Esophagus squamous epithelium (tissue), 5 donors: ENCODE data around the gene CD22. TPM values are rescaled to one million over a fixed set of nuclear protein-coding genes. Genes with fewer than 3 reads are reported as not detected.

Source experiments
- DNase-seq: peaks from one replicate; lab custom pipeline; 2025; lab: John Stamatoyannopoulos, UW
- H3K27ac ChIP-seq, 4 donors: fragments of 200-600 bp; sonication (generic); one replicate each; pipeline ENCODE4 v1.5.1; 2016 to 2019; ENCODE audit warnings: mild to moderate bottlenecking in 1 of 4
- H3K27me3 ChIP-seq, 4 donors: fragments of 200-600 bp; sonication (generic); 1 replicate in 3 of 4; 2 replicates in 1 of 4; pipeline versions ENCODE4 v1.5.1 to v1.6.0; 2017 to 2021; ENCODE audit warnings: antibody characterized with exemption in 1 of 4
- H3K36me3 ChIP-seq, 3 donors: fragments of 200-600 bp; sonication (generic); one replicate each; pipeline ENCODE4 v1.5.1; 2016 to 2019
- H3K4me1 ChIP-seq, 3 donors: fragments of 200-600 bp; sonication (generic); one replicate each; pipeline ENCODE4 v1.5.1; 2017 to 2019
- H3K4me3 ChIP-seq, 4 donors: fragments of 200-600 bp; sonication (generic); 1 replicate in 3 of 4; 2 replicates in 1 of 4; pipeline ENCODE4 v1.5.1; 2016 to 2019; ENCODE audit warnings: mild to moderate bottlenecking in 2 of 4, moderate library complexity in 1 of 4
- H3K9me3 ChIP-seq, 3 donors: fragments of 200-600 bp; sonication (generic); one replicate each; pipeline ENCODE4 v1.5.1; 2016 to 2019
- POLR2A ChIP-seq, 4 donors: fragments of 450-650 bp; IDR thresholded peaks; one replicate each; pipeline ENCODE4 v1.6.1; 2017; ENCODE audit warnings: antibody characterized with exemption in 4 of 4, mild to moderate bottlenecking in 4 of 4, moderate library complexity in 3 of 4
- WGBS, 2 donors: methylation state at CpG; one replicate each; pipeline ENCODE4 v1.1.5; 2018; 5-methylcytosine and 5-hydroxymethylcytosine counted together
- intact Hi-C: fragments of 100-400 bp; cut with DNase I; formaldehyde crosslinking; loops from one replicate; pipeline ENCODE4 v1.15.0; 2022
- total RNA-seq, 4 donors: library from RNA; depleted of rRNA; stranded (reverse); fragments of >200 nt; gene quantifications; one replicate each; pipeline ENCODE4 v1.1.0, GENCODE V29; 2016
- TF ChIP-seq, protein P1 (sequence below), 6 experiments: fragments of 450-650 bp in 4 of 6; fragments of 200-600 bp in 2 of 6; sonication (generic) in 2 of 6; IDR thresholded peaks; one replicate each; pipeline ENCODE4 v1.5.1; 2016 to 2019; ENCODE audit warnings: antibody characterized with exemption in 6 of 6, mild to moderate bottlenecking in 4 of 6, moderate library complexity in 4 of 6
- donor health status: DM: yes; HTN: yes; CAD: no.

CD22 gene
- total RNA-seq, 4 donors from 2014 or later, result 0.11 to 6.1 (median 1.9) TPM

DNA sequence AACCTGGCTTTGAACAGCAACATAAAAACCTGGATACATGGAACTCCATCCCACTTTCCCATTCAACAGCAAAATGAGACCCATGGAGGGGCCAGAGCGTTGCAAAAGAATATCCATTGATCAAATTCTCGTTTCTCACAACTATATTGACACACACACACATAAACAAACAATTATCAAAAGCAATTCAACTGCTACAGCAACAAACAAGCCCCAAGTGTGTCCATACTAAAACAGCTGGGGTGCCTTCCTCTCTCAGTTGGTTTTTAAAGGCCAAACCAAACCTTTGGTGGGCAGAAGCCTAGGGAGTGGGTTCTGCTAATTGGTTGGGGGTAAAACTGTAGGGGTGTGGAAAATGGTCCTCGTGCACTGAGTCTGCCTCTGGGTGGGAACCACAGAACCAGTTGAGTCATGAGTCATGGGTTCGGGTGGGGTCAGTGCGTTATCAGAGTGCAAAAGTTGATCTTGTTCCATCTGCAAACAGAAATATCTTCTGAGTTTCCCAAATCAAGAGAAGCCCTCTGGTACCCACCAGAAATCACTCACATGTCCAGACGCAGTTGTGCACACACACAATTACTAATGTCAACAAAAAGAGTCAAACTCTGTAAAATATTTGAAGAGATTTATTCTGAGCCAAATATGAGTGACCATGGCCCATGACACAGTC lies 60.3 kb downstream of the CD22 start:
- intact Hi-C loops, result no loop called here
- Histone ChIP-seq H3K4me1 (no peaks in the 10 kb centered on the region), H3K4me3 (no peak overlapping the region), H3K9me3 (peaks cover 3 to 20% (median 10%) of the 10 kb centered on the region in 3 donors), H3K36me3 (no peaks in the 10 kb centered on the region), H3K27me3 (peaks cover 0 to 14% (median 0%) of the 10 kb centered on the region in 4 donors), H3K27ac (no peak overlapping the region)
- DNase-seq, result no peak
- TF ChIP-seq POLR2A (IDR thresholded peaks at IDR 0.05), result no peak
- TF ChIP-seq, protein P1, sequence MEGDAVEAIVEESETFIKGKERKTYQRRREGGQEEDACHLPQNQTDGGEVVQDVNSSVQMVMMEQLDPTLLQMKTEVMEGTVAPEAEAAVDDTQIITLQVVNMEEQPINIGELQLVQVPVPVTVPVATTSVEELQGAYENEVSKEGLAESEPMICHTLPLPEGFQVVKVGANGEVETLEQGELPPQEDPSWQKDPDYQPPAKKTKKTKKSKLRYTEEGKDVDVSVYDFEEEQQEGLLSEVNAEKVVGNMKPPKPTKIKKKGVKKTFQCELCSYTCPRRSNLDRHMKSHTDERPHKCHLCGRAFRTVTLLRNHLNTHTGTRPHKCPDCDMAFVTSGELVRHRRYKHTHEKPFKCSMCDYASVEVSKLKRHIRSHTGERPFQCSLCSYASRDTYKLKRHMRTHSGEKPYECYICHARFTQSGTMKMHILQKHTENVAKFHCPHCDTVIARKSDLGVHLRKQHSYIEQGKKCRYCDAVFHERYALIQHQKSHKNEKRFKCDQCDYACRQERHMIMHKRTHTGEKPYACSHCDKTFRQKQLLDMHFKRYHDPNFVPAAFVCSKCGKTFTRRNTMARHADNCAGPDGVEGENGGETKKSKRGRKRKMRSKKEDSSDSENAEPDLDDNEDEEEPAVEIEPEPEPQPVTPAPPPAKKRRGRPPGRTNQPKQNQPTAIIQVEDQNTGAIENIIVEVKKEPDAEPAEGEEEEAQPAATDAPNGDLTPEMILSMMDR (IDR thresholded peaks at IDR 0.05), result no peak
- 31 to 43% methylated on average over 6 of the region's 6 CpGs for WGBS, 2 donors

DNA sequence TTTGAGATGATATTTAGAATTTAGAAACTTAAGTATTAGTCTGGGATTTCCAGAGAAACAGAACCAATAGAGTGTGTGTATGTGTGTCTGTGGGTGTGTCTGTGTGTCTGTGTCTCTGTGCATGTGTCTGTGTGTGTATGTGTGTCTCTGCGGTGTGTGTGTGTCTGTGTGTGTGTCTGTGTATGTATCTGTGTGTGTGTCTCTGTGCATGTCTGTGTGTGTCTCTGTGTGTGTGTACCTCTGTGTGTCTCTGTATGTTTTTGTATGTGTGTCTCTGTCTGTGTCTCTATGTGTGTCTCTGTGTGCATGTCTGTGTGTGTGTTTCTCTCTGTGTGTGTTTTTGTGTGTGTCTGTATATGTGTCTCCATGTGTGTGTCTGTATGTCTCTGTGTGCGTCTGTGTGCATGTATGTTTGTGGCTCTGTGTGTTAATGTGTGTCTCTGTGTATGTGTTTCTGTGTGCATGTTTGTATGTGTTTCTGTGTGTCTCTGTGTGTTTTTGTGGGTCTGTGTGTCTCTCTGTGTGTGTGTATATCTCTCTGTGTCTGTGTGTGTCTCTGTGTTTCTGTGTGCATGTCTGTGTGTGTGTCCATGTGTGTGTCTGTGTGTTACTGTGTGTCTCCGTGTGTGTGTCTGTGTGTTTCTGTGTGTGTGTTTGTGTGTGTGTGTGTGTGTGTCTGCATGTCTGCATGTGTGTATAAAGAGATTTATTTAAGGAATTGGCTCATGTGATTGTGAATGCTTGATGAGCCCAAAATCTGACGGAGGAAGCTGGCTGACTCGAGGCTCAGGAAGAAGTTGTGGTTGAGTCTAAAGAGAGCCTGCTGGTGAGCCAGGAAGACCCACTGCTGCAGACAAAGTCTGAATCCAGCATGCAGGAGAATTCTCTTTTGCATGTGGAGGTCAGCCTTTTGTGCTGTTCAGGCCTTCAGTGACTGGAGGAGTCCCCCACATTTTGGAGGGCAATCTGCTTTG lies 64.0 kb downstream of the CD22 start:
- peaks cover 0 to 13% (median 0%) of the 10 kb centered on the region in 4 donors for H3K27me3 ChIP-seq
- intact Hi-C loops, result no loop called here
- 58 to 68% methylated on average over 5 of the region's 5 CpGs for WGBS, 2 donors

DNA sequence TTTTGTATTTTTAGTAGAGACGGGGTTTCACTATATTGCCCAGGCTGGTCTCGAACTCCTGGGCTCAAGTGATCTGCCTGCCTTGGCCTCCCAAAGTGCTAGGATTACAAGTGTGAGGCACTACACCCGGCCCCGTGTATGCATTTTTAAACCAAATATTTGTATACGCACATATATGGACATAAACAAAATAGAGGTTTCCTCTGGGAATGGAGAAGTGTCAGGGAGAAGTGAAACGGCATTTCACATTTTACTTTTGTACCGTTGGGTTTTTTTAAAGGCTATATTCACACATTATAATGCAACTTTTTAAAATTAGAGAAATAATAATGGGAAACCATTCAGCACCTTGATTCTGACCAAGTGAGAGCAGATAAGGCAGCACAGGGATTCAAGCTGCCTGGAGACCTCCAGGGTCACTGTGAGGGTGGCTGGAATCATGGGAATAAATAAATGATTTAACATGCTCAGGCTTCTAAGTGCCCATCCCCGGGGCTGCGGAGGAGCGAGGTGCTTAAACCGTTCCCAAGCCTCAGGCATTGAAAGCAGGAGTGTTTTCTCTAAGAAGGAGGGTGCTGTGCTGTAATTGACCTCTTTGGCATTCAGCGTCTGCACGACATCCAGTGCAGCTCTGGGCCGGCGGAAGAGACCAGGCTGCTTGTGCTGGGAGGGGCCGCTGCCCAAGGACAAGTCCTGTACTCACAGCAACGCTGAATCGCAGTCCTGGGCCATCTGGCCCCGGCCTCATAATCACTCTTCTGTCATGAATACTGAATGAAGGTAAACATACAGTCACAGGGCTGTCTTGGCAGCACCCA lies 66.6 kb downstream of the CD22 start:
- WGBS, 2 donors, result 35 to 47% methylated on average over 13 to 17 of the region's 19 CpGs
- intact Hi-C loops, result no loop called here
- no peak for DNase-seq

More for the DNA sequence above, 64.0 kb downstream of the CD22 start:
- no peaks in the 10 kb centered on the region for H3K36me3 ChIP-seq
- TF ChIP-seq POLR2A (IDR thresholded peaks at IDR 0.05), result no peak
- TF ChIP-seq, protein P1 (IDR thresholded peaks at IDR 0.05), result no peak
- H3K27ac ChIP-seq, result no peak overlapping the region
- no peak for DNase-seq
- H3K9me3 ChIP-seq, result no peaks in the 10 kb centered on the region
- H3K4me1 ChIP-seq, result peaks cover 0 to 5% (median 4%) of the 10 kb centered on the region in 3 donors
- no peak overlapping the region for H3K4me3 ChIP-seq

DNA sequence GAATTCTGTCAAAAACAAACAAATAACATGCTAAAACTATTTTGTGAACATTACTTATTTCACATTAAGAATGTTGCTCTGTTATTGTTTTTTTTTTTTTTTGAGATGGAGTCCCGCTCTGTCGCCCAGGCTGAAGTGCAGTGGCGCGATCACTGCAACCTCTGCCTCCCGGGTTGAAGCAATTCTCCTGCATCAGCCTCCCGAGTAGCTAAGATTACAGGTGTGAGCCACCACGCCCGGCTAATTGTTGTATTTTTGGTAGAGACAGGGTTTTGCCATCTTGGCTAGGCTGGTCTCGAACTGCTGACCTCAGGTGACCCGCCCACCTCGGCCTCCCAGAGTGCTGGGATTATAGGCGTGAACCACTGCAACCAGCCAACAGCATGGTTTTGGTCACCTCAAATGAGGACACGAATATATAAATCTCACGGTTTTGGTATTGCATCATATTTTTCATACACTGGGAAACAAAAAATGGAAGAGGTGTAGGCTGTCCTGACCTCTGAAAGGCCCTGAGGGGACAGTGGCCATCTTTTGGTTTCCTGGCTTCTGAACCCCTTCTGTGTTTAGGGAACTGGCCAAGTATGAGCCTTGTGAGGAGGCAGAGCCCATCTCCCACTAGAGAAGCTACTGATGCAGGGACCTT lies 67.4 kb downstream of the CD22 start:
- TF ChIP-seq POLR2A (IDR thresholded peaks at IDR 0.05), result no peak
- TF ChIP-seq, protein P1 (IDR thresholded peaks at IDR 0.05), result no peak
- no peak overlapping the region for H3K4me3 ChIP-seq
- intact Hi-C loops, result no loop called here
- H3K9me3 ChIP-seq, result no peaks in the 10 kb centered on the region
- H3K36me3 ChIP-seq, result no peaks in the 10 kb centered on the region
- 83 to 89% methylated on average over 9 to 14 of the region's 14 CpGs for WGBS, 2 donors
- H3K27ac ChIP-seq, result no peak overlapping the region
- peaks cover 0 to 5% (median 4%) of the 10 kb centered on the region in 3 donors for H3K4me1 ChIP-seq
- peaks cover 0 to 23% (median 0%) of the 10 kb centered on the region in 4 donors for H3K27me3 ChIP-seq
- no peak for DNase-seq

More for the DNA sequence above, 66.6 kb downstream of the CD22 start:
- no peak overlapping the region for H3K4me3 ChIP-seq
- peaks cover 0 to 29% (median 0%) of the 10 kb centered on the region in 4 donors for H3K27me3 ChIP-seq
- H3K4me1 ChIP-seq, result peaks cover 0 to 5% (median 4%) of the 10 kb centered on the region in 3 donors
- TF ChIP-seq POLR2A (IDR thresholded peaks at IDR 0.05), result no peak
- TF ChIP-seq, protein P1 (IDR thresholded peaks at IDR 0.05), result no peak
- no peak overlapping the region for H3K27ac ChIP-seq
- H3K36me3 ChIP-seq, result no peaks in the 10 kb centered on the region
- H3K9me3 ChIP-seq, result no peaks in the 10 kb centered on the region

Other genes starting within 250 kb of the CD22 start
- 100 to 1,000 TPM; 282 to 837 (median 489) TPM for gene FXYD3, start 213.4 kb upstream of the CD22 start, total RNA-seq
- gene LGI4, start 194.1 kb upstream of the CD22 start, total RNA-seq, result 1 to 10 TPM; 1.3 to 8.2 (median 1.6) TPM
- gene FXYD1, start 190.4 kb upstream of the CD22 start, total RNA-seq, result 10 to 100 TPM in 2 of 4 donors, 1 to 10 TPM in 1, not detected in 1; 3.9 to 29.9 (median 10.1) TPM
- gene FXYD7, start 185.9 kb upstream of the CD22 start, total RNA-seq, result not detected
- gene FXYD5, start 174.5 kb upstream of the CD22 start, total RNA-seq, result 100 to 1,000 TPM in 1 of 4 donors, 10 to 100 TPM in 3; 39.3 to 146 (median 45.7) TPM
- gene FAM187B, start 100.4 kb upstream of the CD22 start, total RNA-seq, result not detected
- 100 to 1,000 TPM in 1 of 4 donors, 10 to 100 TPM in 3; 36.0 to 113 (median 79.4) TPM for gene LSR, start 80.2 kb upstream of the CD22 start, total RNA-seq
- 10 to 100 TPM; 56.1 to 79.7 (median 59.0) TPM for gene USF2, start 60.2 kb upstream of the CD22 start, total RNA-seq
- not detected for gene HAMP, start 46.7 kb upstream of the CD22 start, total RNA-seq
- gene MAG, start 37.0 kb upstream of the CD22 start, total RNA-seq, result 1 to 10 TPM in 1 of 4 donors, not detected in 3; 2.3 TPM
- gene FFAR1, start 18.7 kb downstream of the CD22 start, total RNA-seq, result not detected
- not detected for gene FFAR3, start 29.3 kb downstream of the CD22 start, total RNA-seq
- not detected for gene GPR42, start 41.9 kb downstream of the CD22 start, total RNA-seq
- 1 to 10 TPM in 1 of 4 donors, under 1 TPM in 2, not detected in 1; 0.49 to 2.5 (median 0.56) TPM for gene FFAR2, start 119.1 kb downstream of the CD22 start, total RNA-seq
- gene KRTDAP, start 161.3 kb downstream of the CD22 start, total RNA-seq, result 100 to 1,000 TPM in 2 of 4 donors, 10 to 100 TPM in 1, 1 to 10 TPM in 1; 4.6 to 656 (median 111) TPM
- 100 to 1,000 TPM in 3 of 4 donors, 10 to 100 TPM in 1; 81.6 to 449 (median 257) TPM for gene DMKN, start 184.5 kb downstream of the CD22 start, total RNA-seq
- 1,000 to 10,000 TPM in 1 of 4 donors, 100 to 1,000 TPM in 2, 10 to 100 TPM in 1; 58.2 to 1,096 (median 541) TPM for gene SBSN, start 199.1 kb downstream of the CD22 start, total RNA-seq
- not detected for gene GAPDHS, start 204.3 kb downstream of the CD22 start, total RNA-seq
- gene TMEM147, start 216.4 kb downstream of the CD22 start, total RNA-seq, result 100 to 1,000 TPM in 1 of 4 donors, 10 to 100 TPM in 3; 68.1 to 119 (median 89.6) TPM
- under 1 TPM in 1 of 4 donors, not detected in 3; 0.18 TPM for gene ATP4A, start 234.5 kb downstream of the CD22 start, total RNA-seq